ENCODE measurements around the gene RPS6KL1. TPM values are rescaled to one million over a fixed set of nuclear protein-coding genes. Genes with fewer than 3 reads are reported as not detected.

The RPS6KL1 gene
- 2.1 TPM in 1 of 2 replicates, not detected in the other for total RNA-seq

GRCh38 chr14:74922752-74923401 lies at the start of gene RPS6KL1:
Gene RPS6KL1 (minus strand): TSS chr14:74923260. CDS start chr14:74921541, 1,719 bp downstream.

GRCh38 chr14:74955229-74956026 lies 32.4 kb upstream of the RPS6KL1 start, which contains the start of gene PGF:
Gene PGF (minus strand): TSS chr14:74955597. CDS start chr14:74955242, 355 bp downstream.

GRCh38 chr14:74881431-74882102 lies 41.5 kb downstream of the RPS6KL1 start, which contains the start of gene DLST:
Gene DLST (plus strand): TSS chr14:74881916. CDS start chr14:74881954, 38 bp downstream.

GRCh38 chr14:74875941-74876913 lies 46.8 kb downstream of the RPS6KL1 start, which contains the start of gene PROX2:
Gene PROX2 (minus strand): TSS chr14:74876145. CDS start chr14:74863834, 12,311 bp downstream.

Other genes starting within 250 kb of the RPS6KL1 start
- gene AREL1, start 210.2 kb downstream of the RPS6KL1 start, total RNA-seq = 29.4 and 37.5 TPM in 2 replicates
- 19.2 and 32.5 TPM in 2 replicates for gene FCF1, start 210.1 kb downstream of the RPS6KL1 start, total RNA-seq
- 23.4 and 34.9 TPM in 2 replicates for gene YLPM1, start 159.9 kb downstream of the RPS6KL1 start, total RNA-seq
- gene PROX2, start 47.1 kb downstream of the RPS6KL1 start, total RNA-seq = not detected in 2 replicates
- 51.1 and 53.4 TPM in 2 replicates for gene DLST, start 41.3 kb downstream of the RPS6KL1 start, total RNA-seq
- gene PGF, start 32.3 kb upstream of the RPS6KL1 start, total RNA-seq = under 0.01 TPM in 1 of 2 replicates, not detected in the other
- gene EIF2B2, start 79.7 kb upstream of the RPS6KL1 start, total RNA-seq = 29.4 and 48.8 TPM in 2 replicates
- 15.7 and 18.5 TPM in 2 replicates for gene MLH3, start 128.2 kb upstream of the RPS6KL1 start, total RNA-seq
- 2.4 and 2.9 TPM in 2 replicates for gene ACYP1, start 140.8 kb upstream of the RPS6KL1 start, total RNA-seq
- under 0.01 and 1.1 TPM in 2 replicates for gene ZC2HC1C, start 146.4 kb upstream of the RPS6KL1 start, total RNA-seq
- gene NEK9, start 203.8 kb upstream of the RPS6KL1 start, total RNA-seq = 39.1 and 41.6 TPM in 2 replicates

All from placental epithelial cell (primary cell).